Osteoblast (primary cell): ENCODE results near the gene ZCCHC24. TPM values are rescaled to one million over a fixed set of nuclear protein-coding genes. Genes with fewer than 3 reads are reported as not detected.

ENCODE experiments used
- DNase-seq: peaks from one replicate; pipeline ENCODE4 v3.0.0; 2011; ENCODE audit warnings: low spot score, mixed read lengths; ENCODE audit not compliant: insufficient read length; ENCODE audit errors: missing footprints
- H2AFZ ChIP-seq: 2 replicates; pipeline ENCODE4 v1.6.0; 2011; ENCODE audit warnings: mild to moderate bottlenecking, low read length
- H3K27ac ChIP-seq: 2 replicates; pipeline ENCODE4 v1.5.1; 2011; ENCODE audit warnings: mild to moderate bottlenecking, low read depth, low read length, moderate library complexity
- H3K27me3 ChIP-seq: 2 replicates; pipeline ENCODE4 v1.6.0; 2012; ENCODE audit warnings: mild to moderate bottlenecking, control low read depth, inconsistent platforms, low read length, moderate library complexity; ENCODE audit not compliant: insufficient read depth
- H3K36me3 ChIP-seq: 2 replicates; pipeline ENCODE4 v1.5.1; 2011; ENCODE audit warnings: mild to moderate bottlenecking, low read length, control low read depth, moderate library complexity; ENCODE audit not compliant: insufficient read depth
- H3K4me1 ChIP-seq: 2 replicates; pipeline ENCODE4 v1.5.1; 2011; ENCODE audit warnings: mild to moderate bottlenecking, low read length, control low read depth, moderate library complexity; ENCODE audit not compliant: insufficient read depth
- H3K4me2 ChIP-seq: 2 replicates; pipeline ENCODE4 v1.6.0; 2011; ENCODE audit warnings: mild to moderate bottlenecking, low read length; ENCODE audit not compliant: insufficient read depth
- H3K4me3 ChIP-seq: fragments of 200-600 bp; sonication (generic); 3 replicates; pipeline ENCODE4 v1.5.1; 2012; ENCODE audit warnings: mild to moderate bottlenecking, low read length, inconsistent platforms; ENCODE audit not compliant: insufficient read depth
- H3K79me2 ChIP-seq: 2 replicates; pipeline ENCODE4 v1.6.0; 2012; ENCODE audit warnings: mild to moderate bottlenecking, low read length, control low read depth, inconsistent platforms; ENCODE audit not compliant: insufficient read depth
- H3K9me3 ChIP-seq: 2 replicates; pipeline ENCODE4 v1.5.1; 2011; ENCODE audit warnings: low read depth, low read length, control low read depth
- H4K20me1 ChIP-seq: 2 replicates; pipeline ENCODE4 v1.6.0; 2012; ENCODE audit warnings: mild to moderate bottlenecking, low read length, control low read depth; ENCODE audit not compliant: insufficient read depth
- CTCF ChIP-seq: IDR thresholded peaks from 2 replicates; pipeline ENCODE4 v1.5.1; 2011; ENCODE audit warnings: mild to moderate bottlenecking, low read depth, low read length, moderate library complexity; ENCODE audit errors: extremely low read depth
- total RNA-seq: library from RNA; depleted of rRNA; stranded (reverse); fragments of >200 nt; gene quantifications from 2 replicates; pipeline ENCODE4 v1.2.3, GENCODE V29; 2012

ZCCHC24 gene
- total RNA-seq, 1 donor, result 48.5 TPM

DNA sequence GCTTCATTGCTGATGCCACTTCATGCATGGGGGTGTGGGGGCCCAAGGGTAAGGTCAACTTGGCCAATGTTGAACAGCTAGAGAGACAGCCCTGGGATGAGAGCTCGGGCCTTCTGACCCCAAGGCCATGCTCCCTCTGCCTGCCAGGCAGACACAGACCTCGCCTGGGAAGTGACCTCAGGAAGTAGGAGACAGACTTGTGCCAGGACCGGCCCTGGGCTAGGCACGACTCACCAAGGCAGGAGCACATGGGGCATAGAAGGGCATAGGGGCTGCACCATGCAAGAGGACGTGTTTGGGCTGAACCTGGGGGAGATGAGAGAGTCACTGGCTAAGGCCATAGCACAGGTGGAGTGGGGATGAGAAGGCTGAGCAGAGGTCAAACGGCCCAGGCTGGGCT, 27.1 kb downstream of the ZCCHC24 start:
- Histone ChIP-seq H3K27ac (no peak overlapping the region), H3K79me2 (peaks cover 48% of the 10 kb centered on the region), H2AFZ (no peak overlapping the region), H4K20me1 (peaks cover 47% of the 10 kb centered on the region), H3K9me3 (no peaks in the 10 kb centered on the region), H3K4me1 (peaks cover 21% of the 10 kb centered on the region), H3K36me3 (peaks cover 47% of the 10 kb centered on the region), H3K4me2 (no peak overlapping the region), H3K4me3 (no peak overlapping the region), H3K27me3 (no peaks in the 10 kb centered on the region)
- no peak for TF ChIP-seq CTCF
- peak; percentile 64 for DNase-seq

DNA sequence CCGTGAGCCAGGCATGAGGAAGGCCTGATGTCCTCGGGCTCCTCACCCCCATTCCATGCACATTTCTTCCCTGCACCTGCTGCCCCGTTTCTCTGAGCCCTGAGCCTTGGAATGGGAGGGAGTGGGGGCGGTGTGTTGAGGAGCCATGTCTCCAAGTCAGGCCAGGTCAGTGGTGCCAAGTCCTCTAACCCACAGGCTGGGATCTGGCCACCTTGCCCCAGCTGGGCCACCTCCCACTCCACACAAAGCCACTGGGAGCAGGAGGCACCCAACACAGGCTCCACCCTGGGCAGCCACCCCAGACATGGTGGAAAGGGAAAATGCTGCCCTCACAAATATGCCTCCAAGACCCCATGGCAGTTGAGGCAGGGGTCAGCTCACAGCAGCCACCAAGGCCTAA, 27.7 kb downstream of the ZCCHC24 start:
- Histone ChIP-seq H3K27me3 (no peaks in the 10 kb centered on the region), H3K4me2 (no peak overlapping the region), H3K4me3 (no peak overlapping the region), H3K36me3 (peaks cover 47% of the 10 kb centered on the region), H4K20me1 (peaks cover 48% of the 10 kb centered on the region), H3K9me3 (no peaks in the 10 kb centered on the region), H3K4me1 (peaks cover 19% of the 10 kb centered on the region), H2AFZ (no peak overlapping the region), H3K27ac (no peak overlapping the region), H3K79me2 (peaks cover 48% of the 10 kb centered on the region)
- DNase-seq, result peak; percentile 66
- TF ChIP-seq CTCF, result no peak

- H4K20me1 ChIP-seq, result peaks cover 50% of the 10 kb centered on the region
- H3K27me3 ChIP-seq, result no peaks in the 10 kb centered on the region
- H3K4me1 ChIP-seq, result peaks cover 15% of the 10 kb centered on the region
- no peak overlapping the region for H3K4me3 ChIP-seq
- no peak overlapping the region for H3K27ac ChIP-seq
- TF ChIP-seq CTCF, result no peak
- H3K36me3 ChIP-seq, result peaks cover 47% of the 10 kb centered on the region
- no peak overlapping the region for H2AFZ ChIP-seq
- DNase-seq, result peak; percentile 18
- no peaks in the 10 kb centered on the region for H3K9me3 ChIP-seq
- H3K4me2 ChIP-seq, result no peak overlapping the region
- peaks cover 48% of the 10 kb centered on the region for H3K79me2 ChIP-seq
Observed at GRCh38 chr10:79417266-79417665, 28.2 kb downstream of the ZCCHC24 start.

DNA sequence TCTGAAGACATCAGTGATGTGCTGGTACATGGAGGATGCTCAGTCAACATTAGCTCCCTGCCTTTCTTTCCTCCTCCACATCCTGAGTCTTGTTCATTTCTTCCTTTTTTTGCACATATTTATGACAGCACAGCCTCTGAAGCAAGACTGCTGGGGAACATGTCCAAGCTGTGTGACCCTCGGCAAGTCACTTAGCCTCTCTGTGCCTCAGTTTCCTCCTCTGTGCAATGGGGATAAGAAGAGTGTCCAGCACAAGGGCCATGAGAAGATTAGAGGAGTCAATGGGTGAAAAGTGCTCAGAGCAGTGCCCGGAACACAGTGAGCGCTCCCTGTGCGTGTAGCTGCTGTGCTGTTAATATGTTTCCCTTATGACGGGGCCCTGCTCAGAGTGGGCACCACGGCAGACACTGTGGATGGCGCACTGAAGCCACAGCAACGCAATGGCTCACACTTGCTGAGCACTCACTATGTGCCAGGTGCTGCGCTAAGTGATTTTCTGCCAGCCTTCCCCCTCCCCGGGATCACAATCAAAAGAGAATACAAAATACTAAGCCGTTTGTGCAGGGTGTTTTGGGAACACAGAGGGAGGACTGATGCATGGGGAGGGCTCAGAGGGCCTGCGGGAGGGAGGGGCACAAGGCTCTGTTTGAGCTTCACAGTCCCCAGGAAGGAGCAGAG, 28.7 kb downstream of the ZCCHC24 start:
- DNase-seq, result no peak
- peaks cover 47% of the 10 kb centered on the region for H3K36me3 ChIP-seq
- H3K4me3 ChIP-seq, result no peak overlapping the region
- no peaks in the 10 kb centered on the region for H3K27me3 ChIP-seq
- no peaks in the 10 kb centered on the region for H3K9me3 ChIP-seq
- peaks cover 48% of the 10 kb centered on the region for H3K79me2 ChIP-seq
- H3K27ac ChIP-seq, result no peak overlapping the region
- no peak overlapping the region for H2AFZ ChIP-seq
- H4K20me1 ChIP-seq, result peaks cover 50% of the 10 kb centered on the region
- H3K4me1 ChIP-seq, result peaks cover 9% of the 10 kb centered on the region
- TF ChIP-seq CTCF, result no peak
- no peak overlapping the region for H3K4me2 ChIP-seq
